ENCODE measurements around the gene IRX3.
A peak's percentile ranks its signal among the peaks of the same experiment; 100 is the strongest.
"Not testable (repeated sequence)": the region's sequence is repeated elsewhere in the genome, so short reads cannot be mapped to it uniquely, and the experiment has no call there.

IRX3 gene

GRCh38 chr16:54280751-54281150 is 5.8 kb downstream of the IRX3 start:
- FAIRE-seq (no peak), DNase-seq (ENCODE audit: insufficient read length, low spot score) (no peak)

DNA sequence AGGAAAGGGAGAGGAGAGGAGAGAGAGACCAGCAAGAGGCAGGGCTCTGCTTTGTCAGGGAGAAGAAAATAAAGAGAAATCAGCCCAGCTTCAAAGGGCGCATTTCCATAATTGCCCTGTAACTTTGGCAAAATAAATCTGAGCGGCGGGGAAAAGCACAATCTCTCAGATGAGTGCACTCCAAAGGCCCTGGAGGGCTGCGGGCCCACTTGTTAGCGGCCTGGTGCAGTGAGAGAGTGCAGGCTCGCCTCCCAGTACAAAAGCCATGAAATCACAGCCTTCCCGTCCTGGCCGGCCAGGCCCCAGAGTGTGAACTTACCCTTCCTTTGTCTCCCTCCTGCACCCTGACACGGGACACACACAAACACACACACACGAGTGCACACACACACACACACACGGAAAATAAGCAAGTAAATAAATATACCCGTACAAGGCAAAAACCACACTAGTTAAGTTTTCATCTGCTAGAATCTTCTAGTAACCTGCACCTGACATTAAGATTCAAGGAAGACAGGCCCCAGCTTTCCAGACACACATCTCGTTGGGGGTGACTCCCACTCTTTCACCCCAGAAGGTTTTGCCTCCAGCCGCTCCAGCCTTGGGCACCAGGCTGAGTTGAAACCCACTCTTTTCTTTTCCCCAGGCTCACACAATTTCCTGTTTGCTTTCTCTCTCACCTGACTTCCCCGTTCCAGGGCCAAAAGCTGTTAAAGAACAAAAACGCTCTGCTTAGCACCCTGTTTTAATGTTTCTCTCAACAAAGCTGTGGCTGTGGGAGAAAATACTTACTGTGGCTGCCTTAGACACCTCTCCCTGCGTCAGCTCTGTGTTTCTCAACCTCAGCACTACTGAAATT is 8.5 kb downstream of the IRX3 start:
- no peak for FAIRE-seq

DNA sequence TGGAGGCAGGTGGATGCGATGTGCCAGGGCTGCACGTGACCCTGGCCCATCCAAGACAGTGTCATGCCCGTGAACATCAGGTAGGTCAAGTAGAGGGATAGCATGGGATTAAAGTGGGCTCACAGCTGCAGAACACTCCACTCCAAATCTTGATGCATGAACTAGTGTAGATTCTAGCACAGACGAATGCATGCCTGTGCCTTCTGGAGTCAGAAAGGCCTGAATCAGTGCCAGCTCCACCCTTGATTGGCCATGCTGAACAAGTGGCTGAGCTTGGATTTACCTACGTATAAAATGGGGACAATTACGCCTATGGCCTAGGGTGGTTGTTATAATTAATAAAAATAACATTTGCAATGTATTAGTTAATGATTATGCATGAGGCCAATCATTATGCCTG is 10.6 kb downstream of the IRX3 start:
- FAIRE-seq (no peak), DNase-seq (ENCODE audit: insufficient read length, low spot score) (no peak)

More for the DNA sequence above, 8.5 kb downstream of the IRX3 start:
- no peak for DNase-seq (ENCODE audit: insufficient read length, low spot score)

- no peak for FAIRE-seq
- no peak for DNase-seq (ENCODE audit: insufficient read length, low spot score)
These were observed 13.0 kb downstream of the IRX3 start for GRCh38 chr16:54273566-54273965.

DNA sequence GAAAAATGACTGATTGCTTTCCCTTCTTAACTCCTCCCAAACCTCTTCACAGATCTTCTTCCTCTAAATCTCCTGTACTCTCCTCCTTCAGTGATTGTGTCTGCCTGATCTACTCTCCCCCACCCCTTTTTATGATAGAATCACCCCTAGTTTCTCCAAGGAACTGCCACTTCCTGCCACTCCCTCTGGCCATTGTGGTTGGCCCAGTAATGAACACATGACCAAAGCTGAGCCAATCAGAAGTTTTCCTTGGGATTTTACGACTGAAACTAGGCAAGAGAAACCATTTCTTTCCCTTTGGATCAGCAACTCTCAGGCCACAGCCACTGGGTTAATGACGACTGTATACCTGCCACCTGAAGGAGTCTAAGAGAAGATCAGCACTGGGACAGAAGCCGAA is 15.9 kb downstream of the IRX3 start:
- no peak for FAIRE-seq
- DNase-seq (ENCODE audit: insufficient read length, low spot score), result no peak

- DNase-seq (ENCODE audit: insufficient read length, low spot score) (no peak), FAIRE-seq (no peak)
These were observed 17.1 kb downstream of the IRX3 start for GRCh38 chr16:54269461-54269860.

DNA sequence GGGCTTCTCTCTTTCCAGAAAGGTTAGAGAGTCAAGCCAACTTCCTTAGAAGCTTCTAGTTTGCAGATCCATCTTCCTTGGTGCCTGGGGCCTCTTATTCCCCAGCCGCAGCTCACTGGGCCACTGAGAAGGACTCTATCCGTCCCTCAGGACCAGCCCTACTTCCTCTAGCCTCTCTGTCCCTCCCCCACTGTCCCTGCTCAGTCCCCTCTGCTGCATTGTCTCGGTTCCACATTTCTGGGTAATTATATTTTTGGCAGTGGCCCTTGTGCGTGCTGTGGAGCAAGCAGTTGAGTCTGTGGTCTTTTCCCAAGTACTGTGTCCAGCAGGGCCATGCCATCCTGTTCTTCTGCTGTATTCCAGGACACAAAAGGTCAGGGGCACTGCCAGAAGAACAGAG is 17.8 kb downstream of the IRX3 start:
- DNase-seq (ENCODE audit: insufficient read length, low spot score), result no peak
- FAIRE-seq, result no peak

DNA sequence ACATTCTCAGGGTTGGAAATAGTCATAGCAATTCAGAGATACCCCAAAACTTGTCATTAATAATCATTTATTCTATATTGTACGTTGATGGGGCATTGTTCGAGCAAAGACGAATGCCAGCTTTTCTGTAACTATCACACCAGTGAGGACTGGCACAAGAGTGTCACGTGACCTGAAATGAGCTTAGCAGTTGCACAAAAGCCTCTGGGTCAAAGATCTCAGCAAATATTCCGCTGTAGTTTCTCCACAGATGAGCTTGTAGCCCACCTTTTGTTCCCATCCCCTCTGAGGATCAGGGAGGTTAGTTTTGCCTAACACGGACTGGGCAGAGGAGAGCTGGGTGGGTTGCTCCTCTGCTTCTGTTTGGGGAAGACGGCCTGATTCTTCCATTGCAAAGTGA is 18.2 kb downstream of the IRX3 start:
- DNase-seq (ENCODE audit: insufficient read length, low spot score) (no peak), FAIRE-seq (no peak)

DNA sequence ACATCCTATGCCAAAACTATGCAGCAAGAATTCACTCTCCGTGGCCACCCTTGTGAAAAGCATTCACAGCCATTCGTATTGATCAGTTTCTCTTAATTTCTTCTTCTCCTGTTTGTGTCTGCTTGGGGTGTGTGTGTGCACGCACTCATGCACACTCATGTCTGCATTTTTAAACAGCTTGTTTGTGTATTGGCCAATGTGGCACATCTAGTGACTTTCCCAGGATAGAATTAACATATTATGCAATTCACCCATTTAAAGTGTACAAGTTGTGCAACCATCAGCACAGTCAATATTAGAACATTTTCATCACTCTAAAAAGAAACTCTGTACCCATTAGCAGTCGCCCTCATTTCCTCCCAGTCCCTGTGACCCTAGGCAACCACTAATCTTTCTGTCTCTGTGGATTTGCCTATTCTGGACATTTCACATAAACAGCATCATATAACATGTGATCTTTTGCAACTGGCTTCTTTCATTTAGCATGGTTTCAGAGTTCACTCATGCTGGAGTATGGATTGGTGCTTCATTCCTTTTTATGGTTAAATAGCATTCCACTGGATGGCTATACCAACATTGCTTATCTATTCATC is 20.1 kb downstream of the IRX3 start:
- DNase-seq (ENCODE audit: insufficient read length, low spot score) (no peak), FAIRE-seq (no peak)

- FAIRE-seq (no peak), DNase-seq (ENCODE audit: insufficient read length, low spot score) (no peak)
These were observed 20.9 kb downstream of the IRX3 start for GRCh38 chr16:54265575-54266107.

GRCh38 chr16:54253118-54253517 is 33.5 kb downstream of the IRX3 start:
- DNase-seq (ENCODE audit: insufficient read length, low spot score) (no peak), FAIRE-seq (no peak)

GRCh38 chr16:54248863-54249710 is 37.5 kb downstream of the IRX3 start:
- DNase-seq (ENCODE audit: insufficient read length, low spot score) (no peak), FAIRE-seq (no peak)

GRCh38 chr16:54247705-54248104 is 38.9 kb downstream of the IRX3 start:
- not testable (repeated sequence) for DNase-seq (ENCODE audit: insufficient read length, low spot score)

DNA sequence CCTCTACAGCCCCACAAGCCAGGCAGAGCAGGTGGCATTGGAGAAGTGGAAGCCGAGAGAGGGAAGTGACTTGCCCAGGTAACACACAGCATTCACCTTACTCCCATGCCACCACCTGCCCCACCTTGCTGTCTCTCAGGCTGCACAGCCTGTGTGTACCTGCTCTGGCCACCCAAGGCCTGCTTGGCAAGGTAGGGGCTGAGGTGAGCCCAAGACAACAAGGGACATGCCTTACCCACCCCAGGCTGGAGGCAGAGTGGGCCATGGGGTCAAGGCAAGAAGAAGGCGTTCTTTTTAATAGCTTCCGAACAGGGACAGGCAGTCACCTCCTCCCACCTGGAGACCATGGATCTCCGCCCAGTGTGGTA is 40.1 kb downstream of the IRX3 start:
- DNase-seq (ENCODE audit: insufficient read length, low spot score) (no peak), FAIRE-seq (no peak)

More at GRCh38 chr16:54247705-54248104, 38.9 kb downstream of the IRX3 start:
- not testable (repeated sequence) for FAIRE-seq

DNA sequence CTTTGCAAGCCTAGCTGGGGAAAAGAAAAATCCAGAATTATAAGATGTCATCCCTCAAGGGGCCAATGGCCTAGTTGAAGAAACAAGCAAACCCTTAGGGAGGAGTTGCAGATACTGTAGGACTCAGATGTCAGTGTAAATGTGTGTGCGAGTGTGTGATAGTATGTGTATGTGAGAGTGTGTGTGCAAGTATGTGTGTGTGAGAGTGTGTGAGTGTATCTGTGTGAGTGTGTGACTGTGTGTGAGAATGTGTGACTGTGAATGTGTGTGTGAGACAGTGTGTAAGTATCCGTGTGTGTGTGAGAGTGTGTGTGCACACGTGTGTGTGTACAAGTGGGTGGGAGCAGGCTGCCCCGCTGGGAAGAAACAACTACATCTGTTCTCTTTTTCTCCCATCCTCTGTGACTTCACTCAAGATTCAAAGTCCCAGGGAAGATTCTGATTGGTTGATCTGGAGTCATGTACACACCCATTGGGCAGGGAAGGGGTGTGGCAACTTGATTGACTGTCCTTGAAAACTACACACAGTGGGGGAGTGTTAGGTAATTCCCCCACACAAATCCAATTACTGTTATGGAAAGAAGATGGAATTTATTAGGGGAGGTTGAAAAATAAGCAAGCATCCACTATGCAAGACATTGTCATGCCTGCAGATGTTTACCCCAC is 40.7 kb downstream of the IRX3 start:
- peak; percentile 75 for FAIRE-seq

DNA sequence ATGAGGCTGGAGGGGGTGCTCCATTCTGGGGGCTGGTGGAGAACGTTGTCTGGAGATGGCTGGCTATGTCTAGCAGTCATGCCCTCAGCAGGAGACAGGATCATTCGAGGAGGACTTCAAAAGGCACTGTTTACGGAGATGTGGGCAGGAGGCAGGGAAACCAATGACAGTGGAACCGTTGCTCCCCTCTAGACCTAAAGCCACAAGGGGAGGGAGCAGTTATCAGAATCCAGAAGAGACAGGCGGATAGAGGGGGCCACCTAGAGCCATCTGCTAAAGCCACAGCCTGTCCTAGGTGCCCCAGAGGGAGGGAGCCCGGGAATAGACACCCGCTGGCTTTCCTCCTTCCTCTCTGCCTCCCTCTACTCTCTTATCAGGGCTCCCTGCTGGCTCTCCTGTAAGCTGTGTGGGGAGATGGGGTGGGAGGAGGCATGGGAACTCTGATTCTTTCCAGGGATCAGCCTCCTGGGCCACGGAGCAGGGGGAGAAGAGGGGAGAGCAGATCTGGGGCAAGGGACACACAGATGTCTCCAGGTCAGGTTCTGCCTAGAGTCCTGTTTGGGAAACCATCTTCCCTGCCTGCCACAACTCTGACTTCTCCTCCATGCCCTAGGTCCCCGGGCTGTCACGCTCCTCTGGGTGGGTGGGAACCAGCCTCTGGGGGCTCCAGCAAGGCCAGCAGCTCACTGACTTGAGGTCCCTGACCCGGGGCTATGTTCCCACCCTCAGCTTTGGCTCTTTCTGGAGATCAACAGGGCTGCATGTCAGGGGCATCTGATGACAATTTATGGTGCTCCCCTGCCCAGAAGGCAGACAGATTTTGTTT is 42.3 kb downstream of the IRX3 start:
- FAIRE-seq (no peak), DNase-seq (ENCODE audit: insufficient read length, low spot score) (no peak)

More for the DNA sequence above, 40.7 kb downstream of the IRX3 start:
- DNase-seq (ENCODE audit: insufficient read length, low spot score), result no peak

- FAIRE-seq (no peak), DNase-seq (ENCODE audit: insufficient read length, low spot score) (no peak)
These were observed 43.4 kb downstream of the IRX3 start for GRCh38 chr16:54243202-54243601.

DNA sequence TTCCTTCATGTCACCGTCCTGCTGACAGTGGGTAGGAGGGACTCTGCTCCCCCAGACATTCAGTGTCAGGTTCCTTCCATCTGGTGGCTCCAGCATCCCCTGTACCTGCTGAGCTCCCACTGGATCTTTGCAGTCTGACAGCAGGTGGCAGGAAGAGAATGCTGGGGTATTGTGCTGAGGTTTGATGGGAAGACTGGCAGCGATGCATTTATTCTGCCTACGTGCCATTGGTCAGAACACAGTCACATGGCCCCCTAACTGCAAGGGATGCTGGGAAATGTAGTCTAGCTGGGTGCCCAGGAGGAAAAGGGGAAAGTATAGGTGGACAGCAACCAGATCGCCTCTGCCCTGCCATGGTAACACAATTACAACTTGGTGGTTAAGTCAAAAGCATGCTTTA is 44.4 kb downstream of the IRX3 start:
- no peak for FAIRE-seq
- peak; percentile 11 for DNase-seq (ENCODE audit: insufficient read length, low spot score)

GRCh38 chr16:54241525-54241924 is 45.1 kb downstream of the IRX3 start:
- no peak for FAIRE-seq
- no peak for DNase-seq (ENCODE audit: insufficient read length, low spot score)
